ENCODE data around the gene UROC1.

DNA sequence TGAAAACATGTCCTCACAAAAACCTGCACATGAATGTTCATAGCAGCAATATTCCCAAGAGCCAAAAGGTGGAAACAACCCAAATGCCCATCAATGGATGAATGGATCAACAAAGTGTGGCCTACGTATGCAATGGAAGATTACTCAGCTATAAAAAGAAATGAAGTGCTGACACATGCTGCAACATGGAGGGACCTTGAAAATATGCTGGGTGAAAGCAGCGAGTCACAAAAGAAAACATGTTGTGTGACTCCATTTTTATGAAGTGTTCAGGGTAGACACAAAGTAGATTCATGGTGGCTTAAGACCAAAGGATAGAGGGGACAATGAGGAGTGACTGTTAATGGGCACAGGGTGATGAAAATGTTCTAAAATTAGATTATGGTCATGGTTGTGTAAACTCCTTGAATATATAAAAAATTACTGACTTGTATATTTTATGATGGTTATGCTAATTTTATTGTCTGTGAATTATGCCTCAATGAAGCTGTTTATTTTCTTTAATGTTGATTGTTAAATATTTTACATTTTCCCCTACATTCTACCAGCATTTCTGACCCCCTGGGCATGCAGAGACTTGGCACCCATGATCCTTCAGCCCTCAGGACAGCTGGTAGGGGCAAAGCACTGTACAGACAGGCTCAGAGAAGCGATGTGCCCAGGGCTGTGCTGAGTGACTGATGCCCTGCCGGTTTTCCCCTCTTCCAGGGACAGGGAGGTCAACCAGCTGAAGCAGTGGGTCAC is 85.0 kb downstream of the UROC1 start:
- TF ChIP-seq, protein P1, sequence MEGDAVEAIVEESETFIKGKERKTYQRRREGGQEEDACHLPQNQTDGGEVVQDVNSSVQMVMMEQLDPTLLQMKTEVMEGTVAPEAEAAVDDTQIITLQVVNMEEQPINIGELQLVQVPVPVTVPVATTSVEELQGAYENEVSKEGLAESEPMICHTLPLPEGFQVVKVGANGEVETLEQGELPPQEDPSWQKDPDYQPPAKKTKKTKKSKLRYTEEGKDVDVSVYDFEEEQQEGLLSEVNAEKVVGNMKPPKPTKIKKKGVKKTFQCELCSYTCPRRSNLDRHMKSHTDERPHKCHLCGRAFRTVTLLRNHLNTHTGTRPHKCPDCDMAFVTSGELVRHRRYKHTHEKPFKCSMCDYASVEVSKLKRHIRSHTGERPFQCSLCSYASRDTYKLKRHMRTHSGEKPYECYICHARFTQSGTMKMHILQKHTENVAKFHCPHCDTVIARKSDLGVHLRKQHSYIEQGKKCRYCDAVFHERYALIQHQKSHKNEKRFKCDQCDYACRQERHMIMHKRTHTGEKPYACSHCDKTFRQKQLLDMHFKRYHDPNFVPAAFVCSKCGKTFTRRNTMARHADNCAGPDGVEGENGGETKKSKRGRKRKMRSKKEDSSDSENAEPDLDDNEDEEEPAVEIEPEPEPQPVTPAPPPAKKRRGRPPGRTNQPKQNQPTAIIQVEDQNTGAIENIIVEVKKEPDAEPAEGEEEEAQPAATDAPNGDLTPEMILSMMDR (conservative IDR thresholded peaks at IDR 0.05; ENCODE audit: low read length), result no peak
- TF ChIP-seq EZH2phosphoT487 (IDR thresholded peaks at IDR 0.05; ENCODE audit: borderline replicate concordance, low read depth, low read length), result no peak

Measured in OCI-LY7 (cell line).